ENCODE results near the gene LPIN2.
"Not testable (repeated sequence)": the region's sequence is repeated elsewhere in the genome, so short reads cannot be mapped to it uniquely, and the experiment has no call there.

LPIN2 gene, protein sequence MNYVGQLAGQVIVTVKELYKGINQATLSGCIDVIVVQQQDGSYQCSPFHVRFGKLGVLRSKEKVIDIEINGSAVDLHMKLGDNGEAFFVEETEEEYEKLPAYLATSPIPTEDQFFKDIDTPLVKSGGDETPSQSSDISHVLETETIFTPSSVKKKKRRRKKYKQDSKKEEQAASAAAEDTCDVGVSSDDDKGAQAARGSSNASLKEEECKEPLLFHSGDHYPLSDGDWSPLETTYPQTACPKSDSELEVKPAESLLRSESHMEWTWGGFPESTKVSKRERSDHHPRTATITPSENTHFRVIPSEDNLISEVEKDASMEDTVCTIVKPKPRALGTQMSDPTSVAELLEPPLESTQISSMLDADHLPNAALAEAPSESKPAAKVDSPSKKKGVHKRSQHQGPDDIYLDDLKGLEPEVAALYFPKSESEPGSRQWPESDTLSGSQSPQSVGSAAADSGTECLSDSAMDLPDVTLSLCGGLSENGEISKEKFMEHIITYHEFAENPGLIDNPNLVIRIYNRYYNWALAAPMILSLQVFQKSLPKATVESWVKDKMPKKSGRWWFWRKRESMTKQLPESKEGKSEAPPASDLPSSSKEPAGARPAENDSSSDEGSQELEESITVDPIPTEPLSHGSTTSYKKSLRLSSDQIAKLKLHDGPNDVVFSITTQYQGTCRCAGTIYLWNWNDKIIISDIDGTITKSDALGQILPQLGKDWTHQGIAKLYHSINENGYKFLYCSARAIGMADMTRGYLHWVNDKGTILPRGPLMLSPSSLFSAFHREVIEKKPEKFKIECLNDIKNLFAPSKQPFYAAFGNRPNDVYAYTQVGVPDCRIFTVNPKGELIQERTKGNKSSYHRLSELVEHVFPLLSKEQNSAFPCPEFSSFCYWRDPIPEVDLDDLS

DNA sequence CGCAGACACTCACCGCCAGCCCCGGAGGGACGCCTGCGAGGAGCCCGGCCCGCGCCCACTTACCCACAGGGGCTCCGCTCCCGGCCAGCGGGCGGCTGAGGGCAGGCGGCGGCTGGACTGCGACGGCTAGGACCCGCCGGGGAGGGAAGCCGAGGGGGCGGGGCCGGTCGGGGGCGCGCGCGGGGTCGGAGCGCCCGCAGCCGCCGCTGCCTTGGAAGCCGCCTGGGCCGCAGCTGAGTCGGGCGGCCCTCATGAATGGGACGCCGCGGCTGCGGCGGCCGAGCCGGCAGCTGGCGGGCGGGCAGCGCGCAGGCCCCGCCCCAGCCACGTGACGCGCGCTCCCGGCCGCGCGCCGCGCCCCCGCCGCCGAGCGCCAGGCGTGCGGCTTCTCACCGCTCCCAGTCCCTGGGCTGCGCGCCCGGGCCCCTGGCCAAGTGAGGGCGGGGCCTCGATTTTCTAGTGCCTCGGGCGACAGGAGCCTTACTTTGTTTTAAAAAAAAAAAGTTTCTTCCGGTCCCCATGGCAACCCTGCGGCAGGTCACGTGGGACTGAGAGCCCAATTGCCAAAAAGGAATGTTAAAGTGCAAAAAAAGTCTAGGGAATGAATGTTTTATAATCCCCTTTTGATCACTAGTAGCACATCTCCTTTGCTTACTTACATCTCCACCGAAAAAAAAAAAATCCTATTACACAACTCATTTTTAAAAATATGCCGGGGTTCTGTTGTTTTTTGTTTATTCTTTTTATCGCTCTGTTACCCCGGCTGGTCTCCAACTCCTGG, at the start of gene LPIN2:
Gene LPIN2 (minus strand): TSS at position 121 of the 781 bp plus-strand sequence. CDS start 52,304 bp downstream, outside the sequence.
- DNase-seq (ENCODE audit: low spot score) = peak; percentile 98

DNA sequence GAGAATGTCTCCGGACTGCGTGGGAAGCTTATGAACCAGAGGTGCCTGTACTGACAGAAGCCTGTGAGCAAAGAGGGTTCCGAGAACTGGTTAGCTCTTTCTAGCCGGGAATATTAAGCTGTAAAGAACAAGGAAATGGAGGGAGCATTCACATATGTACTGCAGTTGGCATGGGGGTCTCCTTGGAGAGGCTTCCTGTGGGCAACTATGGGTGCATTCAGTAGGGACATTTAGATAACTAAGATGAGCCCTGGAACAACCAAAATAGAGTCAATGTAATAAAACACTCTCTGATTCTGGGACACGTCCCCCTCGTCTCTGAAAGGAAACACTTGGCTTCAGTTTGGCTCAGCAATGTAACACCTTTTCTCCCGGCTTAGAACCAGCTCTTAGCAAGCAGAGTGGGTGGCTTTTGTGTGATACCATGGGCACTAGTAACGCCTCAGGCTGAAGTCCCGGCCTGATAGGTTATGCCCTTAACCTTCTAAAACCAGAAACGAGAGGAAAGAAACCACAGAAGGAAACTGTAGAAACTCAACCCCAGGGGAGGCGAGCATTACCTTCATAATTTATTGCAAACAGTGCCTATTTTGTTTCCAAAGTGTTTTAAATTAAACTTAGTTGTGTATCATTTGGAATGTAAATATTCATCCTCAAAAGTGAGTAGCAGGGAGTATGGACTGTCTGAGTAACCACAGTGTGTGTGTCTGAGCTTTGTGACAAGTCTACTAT, 48.8 kb upstream of the LPIN2 start:
- peak; percentile 55 for DNase-seq (ENCODE audit: low spot score)

DNA sequence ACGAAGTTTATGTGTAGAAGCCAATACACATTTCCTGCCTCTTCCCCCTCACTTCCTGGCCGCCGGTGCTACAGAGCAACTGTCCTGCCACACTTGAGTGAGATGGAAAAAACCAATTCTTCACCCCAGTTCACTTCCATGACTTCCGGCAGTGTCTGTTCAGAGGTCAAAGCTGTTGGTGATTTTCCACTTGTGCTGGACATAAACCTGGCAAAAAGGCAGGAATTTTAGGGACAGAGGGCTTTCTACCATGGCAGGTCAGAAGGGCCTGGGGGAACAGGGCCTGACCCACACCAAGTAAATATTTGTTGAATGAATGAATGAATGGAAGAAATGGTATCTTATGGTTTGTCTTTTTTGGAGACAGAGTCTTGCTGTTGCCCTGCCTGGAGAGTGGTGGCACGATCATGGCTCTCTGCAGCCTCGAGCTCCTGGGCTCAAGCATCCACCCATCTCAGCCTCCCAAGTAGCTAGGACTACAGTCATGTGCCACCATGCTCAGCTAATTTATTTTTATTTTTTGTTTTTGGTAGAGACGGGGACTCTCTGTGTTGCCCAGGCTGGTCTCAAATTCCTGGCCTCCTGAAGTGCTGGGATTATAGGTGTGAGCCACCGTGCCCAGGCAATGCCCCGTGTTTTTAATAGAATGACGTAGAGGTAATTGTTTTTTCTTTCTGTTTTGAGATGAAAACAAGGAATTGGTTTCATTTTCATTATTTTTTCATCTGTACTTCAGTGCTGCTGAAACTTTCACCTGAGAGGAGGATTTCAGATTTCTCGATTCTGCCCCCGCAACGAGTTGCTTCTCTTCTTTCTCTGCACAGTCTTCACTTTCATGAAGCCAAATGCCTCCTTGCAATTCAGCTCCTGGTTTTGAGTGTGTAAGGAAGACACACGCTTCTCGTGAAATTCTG, 48.0 kb upstream of the LPIN2 start:
- DNase-seq (ENCODE audit: low spot score) = peak; percentile 56

DNA sequence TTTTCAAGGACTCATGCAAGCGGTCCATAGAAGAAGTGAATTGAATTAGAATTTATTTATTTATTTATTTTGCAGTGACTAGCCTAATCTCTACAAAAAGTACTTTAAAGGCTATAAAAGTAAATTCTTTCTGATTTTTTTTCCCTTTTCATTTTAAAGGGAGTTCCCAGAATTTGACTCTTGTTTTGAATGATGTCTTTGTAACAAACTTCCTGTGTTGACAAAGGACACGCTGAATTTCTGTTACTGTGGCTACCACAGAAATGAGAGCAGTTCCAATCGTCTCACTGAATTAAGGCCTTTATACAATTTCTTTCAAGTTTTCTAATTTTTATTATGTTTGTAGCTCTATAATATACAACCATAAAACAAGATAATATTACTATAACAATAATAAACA, 46.3 kb upstream of the LPIN2 start:
- peak; percentile 78 for DNase-seq (ENCODE audit: low spot score)

DNA sequence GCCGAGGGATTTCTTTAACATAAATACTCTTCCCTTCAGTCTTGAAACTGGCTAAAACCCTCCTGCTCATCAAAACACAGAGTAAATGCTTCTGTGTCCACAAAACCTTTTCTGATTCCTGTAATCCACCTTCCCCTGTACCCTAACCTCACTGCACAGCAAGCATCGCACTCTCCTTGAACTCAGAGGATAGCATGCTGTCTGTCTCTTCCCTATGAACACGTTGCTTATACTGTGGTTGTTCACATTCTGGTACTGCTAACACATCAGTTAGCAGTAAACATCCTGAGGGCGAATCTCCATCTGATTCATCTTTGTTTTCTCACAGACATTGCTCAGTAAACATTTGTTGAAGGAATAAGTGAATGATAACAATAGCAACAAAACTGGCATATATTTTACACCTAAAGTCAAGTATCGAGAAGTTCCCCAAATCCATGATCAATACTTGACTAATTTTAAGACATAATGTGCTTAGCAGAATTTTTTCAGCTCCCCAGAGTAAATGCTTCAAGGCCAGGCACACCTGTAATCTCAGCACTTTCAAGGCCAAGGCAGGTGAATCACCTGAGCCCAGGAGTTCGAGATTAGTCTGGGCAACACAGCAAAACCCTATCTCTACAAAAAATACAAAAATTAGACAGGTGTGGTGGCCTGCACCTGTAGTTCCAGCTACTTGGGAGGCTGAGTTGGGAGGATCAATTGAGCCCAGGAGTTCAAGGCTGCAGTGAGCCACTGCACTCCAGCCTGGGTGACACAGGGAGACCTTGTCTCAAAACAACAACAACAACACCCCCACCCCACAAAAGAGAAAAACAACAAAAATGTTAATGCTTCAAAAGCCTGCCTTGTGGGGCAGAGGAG, 45.6 kb upstream of the LPIN2 start:
- DNase-seq (ENCODE audit: low spot score) = peak; percentile 63

DNA sequence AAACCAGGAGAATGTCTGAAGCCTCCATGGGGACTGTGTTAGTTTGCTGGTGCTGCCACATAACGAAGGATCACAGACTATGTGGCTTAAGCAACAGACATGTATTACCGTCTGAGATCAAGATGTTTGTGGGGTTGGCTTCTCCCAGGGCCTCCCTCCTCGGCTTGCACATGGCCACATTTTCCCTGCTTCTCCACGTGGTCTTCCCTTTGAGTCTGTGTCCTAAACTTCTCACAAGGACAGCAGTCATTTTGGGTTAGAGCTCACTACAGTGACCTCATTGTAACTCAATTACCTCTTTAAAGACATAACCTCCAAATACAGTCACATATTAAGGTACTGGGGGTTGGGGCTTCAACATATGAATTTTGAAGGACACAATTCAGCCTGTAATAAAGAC, 44.6 kb upstream of the LPIN2 start:
- DNase-seq (ENCODE audit: low spot score) = no peak

DNA sequence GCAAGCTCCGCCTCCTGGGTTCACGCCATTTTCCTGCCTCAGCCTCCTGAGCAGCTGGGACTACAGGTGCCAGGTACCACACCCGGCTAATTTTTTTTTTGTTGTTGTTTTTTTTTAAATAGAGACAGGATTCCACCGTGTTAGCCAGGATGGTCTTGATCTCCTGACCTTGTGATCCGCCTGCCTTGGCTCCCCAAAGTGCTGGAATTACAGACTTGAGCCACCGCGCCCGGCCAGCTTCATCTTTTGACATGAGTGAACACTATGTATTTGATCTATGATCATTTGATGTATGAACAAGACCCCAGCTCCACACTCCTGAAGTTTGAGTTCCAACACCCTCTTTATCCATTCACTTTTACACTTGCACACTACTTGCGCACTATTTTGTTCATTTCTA, 43.4 kb upstream of the LPIN2 start:
- DNase-seq (ENCODE audit: low spot score) = no peak

DNA sequence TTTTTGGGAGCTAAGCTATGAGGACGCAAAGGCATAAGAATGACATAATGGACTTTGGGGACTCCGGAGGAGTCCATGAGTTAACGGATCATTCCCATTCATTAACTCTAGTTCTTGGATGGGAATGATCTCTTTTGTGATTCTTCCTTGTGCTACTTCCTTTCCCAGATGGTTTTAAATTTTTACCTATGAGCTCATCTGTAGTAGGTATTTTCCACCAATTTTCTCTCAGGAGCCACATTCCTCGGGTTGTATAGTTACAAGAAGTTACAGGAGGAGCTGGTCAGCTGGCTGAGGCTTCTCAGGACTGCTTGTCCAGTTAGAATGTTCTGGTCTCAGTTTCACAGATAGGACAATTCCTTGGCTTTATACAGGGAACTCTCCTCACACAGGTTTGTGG, 42.9 kb upstream of the LPIN2 start:
- no peak for DNase-seq (ENCODE audit: low spot score)

DNA sequence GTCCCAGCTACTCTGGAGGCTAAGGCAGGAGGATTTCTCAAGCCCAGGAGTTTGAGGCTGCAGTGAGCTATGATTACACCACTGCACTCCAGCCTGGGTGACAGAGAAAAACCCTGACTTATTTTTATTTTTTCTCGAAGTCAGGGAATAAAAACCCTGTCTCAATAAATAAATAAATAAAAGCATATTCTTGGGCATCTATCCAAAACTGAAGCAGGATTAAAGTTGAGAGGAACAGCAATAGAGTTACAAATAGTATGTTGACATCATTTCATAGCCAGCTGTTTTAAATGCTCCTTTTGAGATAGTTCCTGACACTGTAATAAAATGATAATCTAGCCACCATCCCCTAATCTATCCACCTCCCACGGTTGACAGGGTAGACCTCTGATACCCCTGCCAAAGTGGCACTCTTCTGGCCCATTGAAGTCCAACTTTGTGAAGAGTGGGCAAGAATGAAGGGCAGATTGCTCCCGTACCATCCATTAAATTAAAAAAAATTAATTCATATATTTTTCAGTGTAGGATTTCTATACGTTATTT, 42.3 kb upstream of the LPIN2 start:
- DNase-seq (ENCODE audit: low spot score) = no peak

DNA sequence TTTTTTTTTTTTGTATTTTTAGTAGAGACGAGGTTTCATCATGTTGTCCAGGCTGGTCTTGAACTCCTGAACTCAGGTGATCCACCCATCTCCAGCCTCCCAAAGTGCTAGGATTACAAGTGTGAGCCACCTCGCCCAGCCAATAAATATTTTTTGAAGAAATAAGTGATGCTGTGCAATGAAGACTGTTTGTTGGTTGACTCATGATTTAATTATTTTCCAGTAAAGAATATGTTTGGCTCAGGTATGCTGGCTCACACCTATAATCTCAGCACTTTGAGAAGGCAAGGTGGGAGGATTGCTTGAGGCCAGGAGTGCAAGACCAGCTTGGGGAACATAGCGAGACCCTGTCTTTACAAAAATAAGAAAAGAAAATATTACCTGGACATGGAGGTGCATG, 41.8 kb upstream of the LPIN2 start:
- DNase-seq (ENCODE audit: low spot score) = no peak

DNA sequence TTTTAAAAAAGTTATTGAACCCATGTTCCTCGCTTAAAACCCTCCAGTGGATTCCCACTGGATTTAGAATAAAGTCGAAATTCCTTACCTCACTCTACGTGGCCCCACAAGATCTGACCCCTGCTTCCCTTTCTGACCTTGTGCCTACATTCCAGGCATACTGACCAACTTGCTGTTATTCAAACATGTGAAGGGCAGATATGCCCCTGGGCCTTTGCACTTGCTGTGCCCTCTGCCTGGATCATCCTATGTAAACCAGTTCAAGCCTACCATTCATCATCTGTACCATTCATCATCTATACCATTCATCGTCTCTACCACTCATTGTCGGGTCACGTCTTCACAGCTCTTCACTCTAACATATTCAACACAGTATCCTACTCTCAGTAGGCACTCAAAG, 41.3 kb upstream of the LPIN2 start:
- no peak for DNase-seq (ENCODE audit: low spot score)

DNA sequence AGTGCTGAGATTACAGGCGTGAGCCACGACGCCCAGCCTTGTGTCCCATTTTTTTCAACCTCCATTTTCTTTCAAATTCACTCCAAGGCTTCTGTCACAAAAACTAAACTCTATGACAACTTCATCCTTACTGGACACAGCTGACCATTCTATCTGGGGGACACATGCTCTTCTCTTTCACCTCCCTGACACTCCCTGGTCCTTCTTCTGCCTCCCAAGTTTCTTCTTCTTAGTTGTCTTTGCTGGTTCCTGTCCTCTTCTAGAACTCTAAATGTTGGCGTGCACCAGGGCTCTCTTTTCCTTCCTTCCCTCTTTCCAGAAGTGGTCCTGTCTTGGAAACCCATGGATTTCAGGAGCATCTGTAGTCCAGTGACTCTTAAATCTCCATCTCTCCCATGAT, 40.1 kb upstream of the LPIN2 start:
- no peak for DNase-seq (ENCODE audit: low spot score)

DNA sequence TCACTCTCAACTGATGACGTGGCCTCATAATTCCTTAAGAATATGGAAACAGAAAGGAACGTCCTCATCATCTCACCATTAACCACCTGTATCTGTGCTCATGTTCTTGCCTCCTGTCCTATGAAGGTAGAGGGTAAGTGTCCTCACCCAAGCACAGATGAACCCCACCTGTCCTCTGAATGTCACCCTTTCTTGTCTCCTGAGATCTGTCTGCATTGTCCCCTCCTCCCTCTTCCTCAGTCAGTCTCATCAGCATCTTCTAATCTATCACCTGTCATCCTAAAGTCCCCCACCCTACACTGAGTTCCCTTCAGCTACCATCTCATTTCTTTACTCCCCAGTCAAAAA, 39.4 kb upstream of the LPIN2 start:
- no peak for DNase-seq (ENCODE audit: low spot score)

DNA sequence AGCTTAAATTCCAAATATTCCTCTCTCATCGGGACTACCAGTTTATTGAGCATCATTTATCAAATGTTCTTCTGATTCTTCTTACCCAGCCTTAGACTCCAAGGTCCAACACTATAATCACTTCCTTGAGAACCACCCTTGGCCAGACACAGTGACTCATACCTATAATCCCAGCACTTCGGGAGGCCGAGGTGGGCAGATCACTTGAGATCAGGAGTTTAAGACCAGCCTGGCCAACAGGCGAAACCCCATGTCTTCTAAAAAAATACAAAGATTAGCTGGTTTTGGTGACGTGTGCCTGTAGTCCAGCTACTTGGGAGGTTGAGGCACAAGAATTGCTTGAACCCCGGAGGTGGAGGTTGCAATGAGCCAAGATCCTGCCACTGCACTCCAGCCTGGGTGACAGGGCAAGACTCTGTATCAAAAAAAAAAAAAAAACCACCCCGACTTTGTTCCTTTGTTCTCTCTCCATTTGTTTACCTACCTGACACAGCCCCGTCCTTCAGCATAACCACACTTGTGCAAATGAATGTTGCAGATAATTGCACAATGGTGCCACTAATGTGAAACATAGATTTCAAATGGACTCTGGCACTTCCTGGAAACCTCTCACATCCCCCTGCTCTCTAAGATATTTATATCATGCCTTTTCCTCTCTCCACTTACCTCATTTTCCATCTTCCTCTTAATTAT, 38.9 kb upstream of the LPIN2 start:
- DNase-seq (ENCODE audit: low spot score) = no peak

DNA sequence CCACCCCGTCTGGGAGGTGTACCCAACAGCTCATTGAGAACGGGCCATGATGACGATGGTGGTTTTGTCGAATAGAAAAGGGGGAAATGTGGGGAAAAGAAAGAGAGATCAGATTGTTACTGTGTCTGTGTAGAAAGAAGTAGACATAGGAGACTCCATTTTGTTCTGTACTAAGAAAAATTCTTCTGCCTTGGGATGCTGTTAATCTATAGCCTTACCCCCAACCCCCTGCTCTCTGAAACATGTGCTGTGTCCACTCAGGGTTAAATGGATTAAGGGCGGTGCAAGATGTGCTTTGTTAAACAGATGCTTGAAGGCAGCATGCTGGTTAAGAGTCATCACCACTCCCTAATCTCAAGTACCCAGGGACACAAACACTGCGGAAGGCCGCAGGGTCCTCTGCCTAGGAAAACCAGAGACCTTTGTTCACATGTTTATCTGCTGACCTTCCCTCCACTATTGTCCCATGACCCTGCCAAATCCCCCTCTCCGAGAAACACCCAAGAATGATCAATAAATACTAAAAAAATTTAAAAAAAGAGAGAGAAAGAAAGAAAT, 37.0 kb upstream of the LPIN2 start:
- DNase-seq (ENCODE audit: low spot score) = not testable (repeated sequence)

DNA sequence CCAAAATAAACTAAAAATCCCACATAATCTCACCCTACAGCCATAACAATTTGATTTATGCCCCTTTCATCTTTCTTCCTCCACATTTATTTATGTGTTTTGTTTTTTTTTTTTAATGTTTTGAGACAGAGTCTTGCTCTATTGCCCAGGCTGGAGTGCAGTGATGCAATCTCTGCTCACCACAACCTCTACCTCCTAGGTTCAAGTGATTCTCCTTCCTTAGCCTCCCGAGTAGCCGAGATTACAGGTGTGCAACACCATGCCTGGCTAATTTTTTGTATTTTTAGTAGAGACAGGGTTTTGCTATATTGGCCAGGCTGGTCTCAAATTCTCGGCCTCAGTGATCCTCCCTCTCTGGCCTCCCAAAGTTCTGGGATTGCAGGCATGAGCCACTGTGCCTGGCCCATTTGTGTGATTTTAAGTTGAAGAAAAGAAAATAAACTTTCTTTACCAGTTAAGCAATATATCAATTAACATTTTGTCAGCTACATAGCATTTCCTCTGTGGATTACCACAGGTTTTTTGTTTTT, 35.9 kb upstream of the LPIN2 start:
- no peak for DNase-seq (ENCODE audit: low spot score)

DNA sequence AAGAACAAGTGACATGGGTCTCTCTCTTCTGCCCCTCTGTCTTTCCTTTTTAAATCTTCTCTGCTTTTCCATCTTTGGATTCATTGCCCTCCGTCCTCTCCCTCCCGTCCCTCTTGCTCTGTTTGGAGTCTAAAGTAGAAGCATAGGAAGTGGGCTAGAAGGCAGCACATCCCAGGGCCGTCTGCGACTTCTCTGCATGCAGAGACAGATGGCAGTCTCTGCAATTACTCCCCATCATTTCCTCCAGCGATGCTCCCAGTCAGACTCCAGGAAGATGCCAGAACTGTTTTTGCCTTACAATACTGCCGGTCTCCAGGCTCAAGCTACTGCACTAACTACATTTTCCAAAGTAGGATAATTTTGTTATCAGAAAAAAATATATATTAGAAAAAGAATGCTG, 35.2 kb upstream of the LPIN2 start:
- DNase-seq (ENCODE audit: low spot score) = no peak

DNA sequence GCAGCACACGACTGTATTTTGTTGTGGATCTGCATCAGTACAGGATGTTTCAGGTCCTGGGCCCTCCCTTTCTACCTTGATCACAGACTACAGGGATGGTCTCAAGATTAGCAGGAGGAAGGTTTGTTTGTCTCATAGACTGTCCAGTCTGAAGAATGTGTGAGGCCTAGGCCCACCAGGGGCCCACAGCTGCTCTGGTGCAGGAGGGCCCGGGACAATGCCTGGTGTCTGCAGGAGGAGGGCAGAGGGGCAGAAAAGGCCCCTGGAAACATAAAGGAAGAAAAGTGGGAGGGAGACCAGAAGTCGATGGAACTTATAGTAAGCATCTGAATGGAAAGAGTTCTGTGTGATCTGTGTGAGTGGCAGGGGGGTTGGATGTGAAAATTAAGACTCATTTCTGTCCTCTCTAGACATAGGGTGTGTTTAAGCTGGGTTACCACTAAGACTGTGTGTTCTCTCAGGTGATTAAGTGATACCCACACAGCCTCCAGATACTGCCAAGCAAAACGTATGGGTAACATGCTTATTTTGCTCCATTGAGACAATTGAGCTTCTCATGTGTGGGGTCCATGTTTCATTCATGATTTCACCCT, 33.4 kb upstream of the LPIN2 start:
- DNase-seq (ENCODE audit: low spot score) = no peak
